Stimulated activated CD8-positive, alpha-beta memory T cell treated with anti-CD3 and anti-CD28 coated beads, Interleukin-15, amount 100 ng/mL, for 1 hour (primary cell): ENCODE data around the gene PEA15.

Experiments used
- DNase-seq: peaks from one replicate; pipeline ENCODE4 v3.0.0-alpha.2; 2020; ENCODE audit warnings: low read depth

The PEA15 gene, protein sequence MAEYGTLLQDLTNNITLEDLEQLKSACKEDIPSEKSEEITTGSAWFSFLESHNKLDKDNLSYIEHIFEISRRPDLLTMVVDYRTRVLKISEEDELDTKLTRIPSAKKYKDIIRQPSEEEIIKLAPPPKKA

GRCh38 chr1:160205242-160206035 is at the start of gene PEA15:
PEA15 (plus strand) TSS chr1:160205384; CDS start chr1:160211545, 6,161 bp downstream.
- peak; percentile 35 for DNase-seq

DNA sequence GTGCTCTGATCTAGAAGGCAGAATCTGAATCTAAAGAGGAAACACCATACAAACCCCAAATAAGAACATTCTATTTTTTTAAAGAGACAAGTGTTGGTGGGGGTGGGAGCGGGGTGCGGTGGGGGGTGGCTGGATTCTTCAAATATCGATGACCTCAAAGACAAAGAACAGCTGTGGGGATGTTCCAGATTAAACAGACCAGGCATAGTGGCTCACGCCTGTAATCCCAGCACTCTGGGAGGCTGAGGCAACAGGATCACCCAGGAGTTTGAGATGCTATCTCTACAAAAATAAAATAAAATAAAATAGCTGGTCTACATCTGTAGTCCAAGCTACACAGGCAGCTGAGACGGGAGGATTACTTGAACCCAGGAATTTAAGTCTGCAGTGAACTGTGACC is 48.8 kb upstream of the PEA15 start:
- DNase-seq, result no peak

- DNase-seq, result no peak
These were observed 48.0 kb upstream of the PEA15 start for GRCh38 chr1:160157174-160157573.

DNA sequence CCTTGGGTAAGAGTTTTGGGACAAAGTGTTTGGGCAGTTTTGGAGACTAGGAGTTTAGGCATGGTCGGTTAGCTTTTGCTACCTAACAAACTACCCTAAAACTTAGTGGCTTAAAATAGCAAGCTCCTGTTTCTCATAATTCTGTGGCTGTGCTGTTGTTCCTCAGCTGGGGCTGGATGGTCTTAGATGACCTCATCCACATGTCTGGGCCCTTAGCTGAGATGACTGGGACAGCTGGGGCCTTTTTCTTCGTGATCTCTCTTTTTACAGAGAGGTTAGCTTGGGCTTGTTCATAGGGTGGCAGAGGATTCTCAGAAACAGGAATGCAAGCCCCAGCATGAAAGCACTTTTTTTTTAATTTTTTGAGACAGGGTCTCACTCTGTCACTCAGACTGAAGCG is 47.2 kb upstream of the PEA15 start:
- DNase-seq, result no peak

DNA sequence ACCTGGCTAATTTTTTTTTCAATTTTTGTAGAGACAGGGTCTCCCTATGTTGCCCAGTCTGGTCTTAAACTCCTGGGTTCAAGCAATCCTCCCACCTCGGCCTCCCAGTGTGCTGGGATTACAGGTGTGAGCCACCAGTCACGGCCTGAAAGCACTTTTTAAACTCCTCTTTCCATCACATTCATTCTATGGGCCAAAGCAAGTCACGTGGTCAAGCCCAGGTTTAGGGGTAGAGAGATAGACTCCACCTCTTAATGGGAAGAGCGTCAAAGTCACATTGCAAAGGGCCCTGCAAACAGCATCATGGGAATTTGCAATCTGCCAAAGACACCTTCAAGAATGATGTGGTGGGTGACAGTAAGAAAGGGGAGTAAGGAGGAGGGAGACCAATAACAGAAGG is 46.6 kb upstream of the PEA15 start:
- no peak for DNase-seq

DNA sequence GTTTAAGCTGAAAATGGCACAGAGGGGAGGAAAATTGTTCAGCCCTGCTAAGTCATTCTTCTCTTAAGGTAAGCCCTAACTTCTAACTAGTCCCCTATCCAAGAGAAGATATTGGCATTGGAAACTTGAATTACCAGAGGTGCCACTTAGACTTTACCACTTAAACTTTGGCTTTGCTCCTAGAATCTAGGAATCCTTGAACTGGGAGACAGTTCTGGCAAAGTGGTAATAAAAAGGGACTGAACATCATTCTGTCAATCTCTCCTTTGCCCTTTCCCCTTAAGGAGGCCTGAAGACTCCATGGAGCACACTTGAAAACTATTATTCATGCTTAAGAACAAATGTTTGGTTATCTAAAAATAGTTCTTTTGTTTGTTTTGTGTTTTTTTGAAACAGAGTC is 45.3 kb upstream of the PEA15 start:
- DNase-seq, result no peak

DNA sequence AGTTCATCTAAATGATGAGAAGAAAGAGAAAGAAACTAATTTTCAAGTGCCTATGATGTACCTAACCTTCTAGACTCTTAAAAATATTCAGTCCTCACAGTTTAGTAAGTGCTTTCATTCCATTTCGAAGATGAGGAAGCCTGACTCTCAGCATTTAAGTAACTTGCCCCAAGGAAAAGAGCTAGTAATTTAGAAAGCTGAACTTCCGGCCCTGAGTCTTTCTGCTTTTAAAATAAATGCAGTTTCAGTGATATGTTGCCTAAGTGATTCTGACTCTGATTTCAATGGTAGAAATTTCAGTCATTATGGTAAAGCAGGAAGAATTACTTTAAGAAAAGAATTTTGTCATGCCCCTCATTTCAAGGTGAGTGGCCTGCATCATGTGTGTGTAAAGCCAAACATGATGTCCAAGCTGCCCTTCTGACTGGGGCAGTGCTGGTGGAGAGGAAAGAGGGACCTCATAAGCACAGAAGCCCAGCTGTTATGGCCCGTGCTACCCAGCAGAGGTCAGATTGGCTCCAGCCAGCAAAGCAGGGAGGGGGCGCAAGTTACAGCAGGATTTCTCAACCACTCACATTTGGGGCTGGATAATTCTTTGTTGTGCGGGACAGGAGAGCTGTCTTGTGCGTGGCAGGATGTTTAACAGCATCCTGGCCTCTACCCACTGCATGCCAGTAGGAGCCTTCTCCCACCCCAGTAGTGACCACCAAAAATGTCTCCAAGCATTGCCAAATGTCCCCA is 43.0 kb upstream of the PEA15 start:
- DNase-seq, result no peak

- no peak for DNase-seq
These were observed 42.3 kb upstream of the PEA15 start for GRCh38 chr1:160162931-160163330.

- no peak for DNase-seq
These were observed 41.6 kb upstream of the PEA15 start for GRCh38 chr1:160163615-160164014.

GRCh38 chr1:160164121-160164520 is 41.1 kb upstream of the PEA15 start:
- DNase-seq, result no peak

GRCh38 chr1:160166166-160166868 is 38.9 kb upstream of the PEA15 start:
- no peak for DNase-seq

DNA sequence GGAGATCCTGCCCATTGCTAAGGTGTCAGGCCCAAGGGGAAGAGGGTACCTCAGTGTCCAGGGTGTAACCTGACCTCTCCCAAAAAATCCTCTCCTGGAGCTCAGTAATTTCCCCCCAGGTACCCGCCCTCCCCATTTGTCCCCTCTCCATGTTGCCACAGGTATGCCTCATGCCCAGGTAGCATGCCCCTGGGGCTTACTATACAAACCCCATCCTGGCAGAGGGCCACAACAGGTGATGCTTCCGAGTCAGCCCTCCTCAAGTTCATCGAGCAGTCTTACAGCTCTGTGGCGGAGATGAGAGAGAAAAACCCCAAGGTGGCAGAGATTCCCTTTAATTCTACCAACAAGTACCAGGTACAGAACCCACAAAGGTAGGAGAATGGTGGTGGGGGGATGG is 38.1 kb upstream of the PEA15 start:
- DNase-seq, result no peak

GRCh38 chr1:160167580-160167979 is 37.6 kb upstream of the PEA15 start:
- DNase-seq, result no peak

DNA sequence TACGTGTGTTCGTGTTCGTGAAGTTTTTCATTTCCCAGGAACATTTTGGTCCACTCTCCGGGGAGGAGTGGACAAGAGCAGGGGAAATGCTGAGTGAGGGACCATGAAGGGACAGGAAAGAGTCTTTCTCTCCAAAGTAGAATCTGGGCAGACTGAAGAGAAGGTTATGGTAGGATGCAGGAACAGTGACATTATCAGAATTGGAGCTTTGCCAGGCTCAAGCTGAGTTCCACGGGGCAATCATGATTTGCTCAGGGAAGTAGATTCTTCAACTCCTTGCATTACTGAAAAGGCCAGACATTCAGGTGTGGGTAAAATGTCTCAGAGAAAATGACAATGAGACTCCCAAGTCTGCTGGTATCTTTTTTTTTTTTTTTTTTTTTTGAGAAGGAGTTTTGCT is 37.2 kb upstream of the PEA15 start:
- DNase-seq, result no peak

GRCh38 chr1:160168609-160169369 is 36.4 kb upstream of the PEA15 start:
- DNase-seq, result no peak

DNA sequence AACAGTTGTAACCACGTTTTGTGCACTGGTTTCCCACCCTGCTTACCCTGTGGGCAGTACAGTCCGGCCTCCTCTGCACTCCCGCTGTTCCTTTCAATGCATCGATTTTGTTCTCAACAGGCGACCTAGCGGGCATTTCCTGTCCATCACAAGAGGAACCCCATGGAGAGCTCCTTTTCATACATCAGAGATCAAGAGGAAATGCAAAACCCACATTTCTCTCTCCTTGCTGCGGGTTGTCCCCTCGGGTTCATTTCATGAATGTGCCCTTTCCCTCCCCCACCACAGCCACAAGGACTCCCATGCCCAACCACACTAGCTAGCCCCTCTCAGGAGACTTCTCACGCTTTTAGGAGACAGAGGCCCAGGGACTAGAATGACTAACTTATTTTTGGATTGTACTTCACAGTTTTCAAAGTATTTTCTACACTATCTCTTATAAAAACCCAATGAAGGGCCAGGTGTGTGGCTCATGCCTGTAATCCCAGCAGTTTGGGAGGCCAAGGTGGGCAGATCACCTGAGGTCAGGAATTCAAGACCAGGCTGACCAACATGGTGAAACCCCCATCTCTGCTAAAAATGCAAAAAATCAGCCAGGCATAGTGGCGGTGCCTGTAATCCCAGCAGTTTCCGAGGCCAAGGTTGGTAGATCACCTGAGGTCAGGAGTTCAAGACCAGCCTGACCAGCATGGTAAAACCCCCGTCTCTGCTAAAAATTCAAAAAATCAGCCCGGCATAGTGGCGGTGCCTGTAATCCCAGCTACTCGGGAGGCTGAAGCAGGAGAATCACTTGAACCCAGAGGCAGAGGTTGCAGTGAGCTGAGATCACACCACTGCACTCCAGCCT is 35.4 kb upstream of the PEA15 start:
- DNase-seq, result no peak

DNA sequence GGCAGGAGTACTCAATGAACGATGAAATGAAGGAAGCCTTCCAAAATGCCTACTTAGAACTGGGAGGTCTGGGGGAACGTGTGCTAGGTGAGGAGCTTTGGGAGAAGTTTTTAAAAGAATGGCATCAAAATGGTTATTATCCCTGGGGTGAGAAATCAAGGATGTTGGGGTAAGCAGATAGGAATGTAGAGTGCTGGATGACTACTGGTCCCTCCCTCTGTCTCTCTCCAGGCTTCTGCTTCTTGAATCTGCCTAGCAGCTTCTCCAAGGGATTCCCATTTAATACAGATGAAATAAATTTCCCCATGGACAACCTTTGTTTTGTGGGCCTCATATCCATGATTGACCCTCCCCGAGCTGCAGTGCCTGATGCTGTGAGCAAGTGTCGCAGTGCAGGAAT is 33.8 kb upstream of the PEA15 start:
- no peak for DNase-seq

DNA sequence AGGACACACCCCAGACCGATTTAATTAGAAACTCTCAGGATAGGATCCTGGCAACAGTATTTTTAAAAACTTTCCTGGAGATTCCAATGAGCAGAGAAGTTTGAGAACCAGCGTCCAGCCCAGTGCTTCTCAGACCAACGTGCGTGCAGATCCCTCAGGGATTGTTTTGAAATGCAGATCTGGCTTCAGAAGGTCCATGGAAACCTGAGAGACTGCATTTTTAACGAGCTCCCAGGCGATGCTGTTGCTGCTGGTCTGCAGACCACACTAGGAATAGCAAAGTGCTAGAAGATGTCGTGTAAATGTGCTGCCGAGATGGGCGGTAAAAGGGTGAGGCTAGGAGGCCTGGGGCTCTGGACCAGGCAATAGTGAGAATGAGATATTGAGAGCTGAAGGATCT is 33.2 kb upstream of the PEA15 start:
- DNase-seq, result no peak

DNA sequence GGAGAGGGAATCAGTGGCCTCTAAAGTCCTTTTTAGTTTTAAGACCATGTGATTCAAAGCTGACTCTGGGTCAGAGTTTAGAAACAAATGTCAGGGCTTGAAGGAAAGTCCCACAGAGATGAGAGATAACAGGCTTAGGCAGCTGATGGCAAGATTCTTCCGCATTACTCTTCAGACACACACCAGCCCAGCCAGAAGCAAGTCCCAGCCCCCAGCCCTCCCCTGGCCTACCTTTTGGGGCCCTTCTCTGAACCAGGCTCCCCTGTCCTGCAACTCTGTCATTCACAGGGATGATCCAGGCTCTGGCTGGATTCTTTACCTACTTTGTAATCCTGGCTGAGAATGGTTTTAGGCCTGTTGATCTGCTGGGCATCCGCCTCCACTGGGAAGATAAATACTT is 28.0 kb upstream of the PEA15 start:
- DNase-seq, result no peak

- no peak for DNase-seq
These were observed 27.5 kb upstream of the PEA15 start for GRCh38 chr1:160177667-160178066.

DNA sequence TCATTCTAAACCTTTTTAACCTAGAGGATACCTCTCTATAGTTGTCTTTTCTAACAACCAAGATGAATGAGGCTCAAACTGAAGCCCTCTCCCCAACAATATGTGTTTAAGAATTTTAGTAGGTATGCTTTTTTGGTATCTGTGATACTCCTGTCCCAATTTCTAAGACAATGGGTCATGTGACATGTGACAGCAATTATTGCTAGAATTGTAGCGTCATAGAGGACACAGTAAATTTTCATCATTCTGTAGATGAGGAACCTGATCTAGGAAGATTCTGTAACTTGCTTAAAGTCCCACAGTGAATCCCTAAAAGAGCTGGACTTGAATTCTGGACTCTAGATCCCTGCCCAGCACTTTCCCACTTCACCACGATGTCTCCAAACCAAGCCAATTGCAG is 26.5 kb upstream of the PEA15 start:
- DNase-seq, result no peak
